Fibroblast of villous mesenchyme (primary cell): Measurements from ENCODE around the gene PTPRK. TPM values are rescaled to one million over a fixed set of nuclear protein-coding genes. Genes with fewer than 3 reads are reported as not detected.

Source experiments
- DNase-seq: peaks from one replicate; pipeline ENCODE4 v3.0.0-alpha.2; 2010; ENCODE audit warnings: low read depth
- H3K4me3 ChIP-seq: 2 replicates; pipeline ENCODE4 v1.5.1; 2011; ENCODE audit warnings: low read depth, mild to moderate bottlenecking, low read length
- CTCF ChIP-seq: IDR thresholded peaks from 2 replicates; pipeline ENCODE4 v1.5.1; 2012; ENCODE audit warnings: low read depth, mild to moderate bottlenecking, low read length; ENCODE audit not compliant: insufficient read depth
- total RNA-seq: library from RNA; depleted of rRNA; stranded (reverse); fragments of >200 nt; gene quantifications from 2 replicates; pipeline ENCODE4 v1.2.3, GENCODE V29; 2012

PTPRK gene
- total RNA-seq, 1 donor: 70.0 TPM

GRCh38 chr6:128282961-128283360 is 237.4 kb downstream of the PTPRK start:
- H3K4me3 ChIP-seq: no peak overlapping the region
- DNase-seq: no peak
- no peak for TF ChIP-seq CTCF

GRCh38 chr6:128280960-128281359 is 239.4 kb downstream of the PTPRK start:
- DNase-seq: no peak
- no peak overlapping the region for H3K4me3 ChIP-seq
- TF ChIP-seq CTCF: no peak

- TF ChIP-seq CTCF: no peak
These were observed 240.3 kb downstream of the PTPRK start for GRCh38 chr6:128280066-128280465.

GRCh38 chr6:128278836-128279235 is 241.6 kb downstream of the PTPRK start:
- no peak for TF ChIP-seq CTCF
- no peak overlapping the region for H3K4me3 ChIP-seq
- DNase-seq: no peak

More at GRCh38 chr6:128280066-128280465, 240.3 kb downstream of the PTPRK start:
- H3K4me3 ChIP-seq: no peak overlapping the region
- DNase-seq: no peak

- H3K4me3 ChIP-seq: no peak overlapping the region
- DNase-seq: no peak
- TF ChIP-seq CTCF: no peak
These were observed 243.0 kb downstream of the PTPRK start for GRCh38 chr6:128277379-128277778.

- DNase-seq: no peak
- TF ChIP-seq CTCF: no peak
- H3K4me3 ChIP-seq: no peak overlapping the region
These were observed 244.1 kb downstream of the PTPRK start for GRCh38 chr6:128276311-128276710.

GRCh38 chr6:128275681-128276080 is 244.7 kb downstream of the PTPRK start:
- no peak for DNase-seq
- H3K4me3 ChIP-seq: no peak overlapping the region
- no peak for TF ChIP-seq CTCF
